ENCODE results near the gene STBD1.
"Not testable (repeated sequence)": the region's sequence is repeated elsewhere in the genome, so short reads cannot be mapped to it uniquely, and the experiment has no call there.

STBD1 gene

GRCh38 chr4:76305971-76306881 is at the start of gene STBD1:
TSS of gene STBD1 (plus strand) at chr4:76306733. CDS start at chr4:76306770, 37 bp downstream.
- DNase-seq, result peak; percentile 39 to 73

GRCh38 chr4:76256968-76257367 is 49.6 kb upstream of the STBD1 start:
- DNase-seq, result no peak

- peak in 1 of 2 experiments; percentile 8 for DNase-seq
Observed at GRCh38 chr4:76257824-76258223, 48.7 kb upstream of the STBD1 start.

GRCh38 chr4:76260571-76260970 is 46.0 kb upstream of the STBD1 start:
- no peak for DNase-seq

GRCh38 chr4:76265631-76266218 is 40.8 kb upstream of the STBD1 start:
- no peak for DNase-seq

GRCh38 chr4:76266627-76267026 is 39.9 kb upstream of the STBD1 start:
- no peak for DNase-seq

GRCh38 chr4:76267811-76268210 is 38.7 kb upstream of the STBD1 start:
- DNase-seq, result no peak

GRCh38 chr4:76270244-76271175 is 36.0 kb upstream of the STBD1 start:
- DNase-seq, result peak in 1 of 2 experiments; percentile 5

- no peak for DNase-seq
Observed at GRCh38 chr4:76271248-76271647, 35.3 kb upstream of the STBD1 start.

- no peak for DNase-seq
Observed at GRCh38 chr4:76272073-76272472, 34.5 kb upstream of the STBD1 start.

GRCh38 chr4:76272582-76272981 is 34.0 kb upstream of the STBD1 start:
- DNase-seq, result no peak

- no peak for DNase-seq
Observed at GRCh38 chr4:76272999-76273398, 33.5 kb upstream of the STBD1 start.

- DNase-seq, result no peak
Observed at GRCh38 chr4:76275486-76276124, 30.9 kb upstream of the STBD1 start.

- no peak for DNase-seq
Observed at GRCh38 chr4:76276813-76277212, 29.7 kb upstream of the STBD1 start.

GRCh38 chr4:76277667-76278066 is 28.9 kb upstream of the STBD1 start:
- no peak for DNase-seq

- DNase-seq, result no peak
Observed at GRCh38 chr4:76278583-76278982, 27.9 kb upstream of the STBD1 start.

GRCh38 chr4:76279462-76279861 is 27.1 kb upstream of the STBD1 start:
- DNase-seq, result no peak

GRCh38 chr4:76280488-76281441 is 25.8 kb upstream of the STBD1 start:
- DNase-seq, result no peak

- DNase-seq, result not testable (repeated sequence)
Observed at GRCh38 chr4:76281594-76281993, 24.9 kb upstream of the STBD1 start.

- DNase-seq, result no peak
Observed at GRCh38 chr4:76282941-76283689, 23.4 kb upstream of the STBD1 start.

- DNase-seq, result no peak
Observed at GRCh38 chr4:76283900-76284299, 22.6 kb upstream of the STBD1 start.

Data from NCI-H526 (cell line).